ENCODE results near the gene FRS2. TPM values are rescaled to one million over a fixed set of nuclear protein-coding genes. Genes with fewer than 3 reads are reported as not detected.

Gene FRS2
- polyA plus RNA-seq, 1 experiment = 16.6 TPM

DNA sequence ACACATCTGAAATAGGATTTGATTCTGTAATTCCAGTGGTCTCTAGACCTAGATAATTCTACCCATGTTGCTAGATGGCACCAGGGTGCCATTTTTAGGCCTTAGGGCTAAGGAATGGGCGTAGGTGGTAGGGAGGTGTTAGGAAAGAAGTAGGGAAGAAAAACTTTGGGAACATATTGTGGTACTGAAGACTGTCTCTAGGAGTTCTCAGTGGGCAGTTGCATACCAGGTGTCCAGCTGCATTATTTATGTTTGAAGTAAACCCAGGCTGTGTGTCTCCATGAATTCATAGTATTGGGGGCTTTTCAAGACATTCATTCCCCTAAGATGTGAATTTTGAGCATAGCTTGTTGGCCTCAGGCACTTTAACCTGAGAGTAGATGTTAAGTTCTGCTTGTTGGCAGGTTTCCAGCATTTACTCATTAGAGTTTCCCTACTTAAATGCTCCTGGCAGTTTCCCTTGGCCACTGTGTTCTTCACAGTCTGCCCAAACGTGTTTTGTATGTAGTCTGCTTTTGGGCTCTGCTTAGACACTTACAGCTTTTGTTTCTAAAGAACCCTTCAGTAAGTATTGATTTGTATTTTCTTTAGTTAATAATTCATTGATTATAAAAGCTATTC, 83.5 kb downstream of the FRS2 start:
- ChIA-PET CTCF (interaction anchor here (1.1 to 1.3 kb wide), 2 partner anchors 19 to 165 kb away, joined by 3 to 4 read pairs; no protein-coding TSS in a partner anchor), POLR2A (no interaction called here)
- H3K36me3 ChIP-seq (ENCODE audit: control insufficient read depth, insufficient read depth, low read length) = no peaks in the 10 kb centered on the region; the same call in 1 of the 2 replicates
- H3K4me3 ChIP-seq (ENCODE audit: low read depth, low read length) = no peak overlapping the region
- DNase-seq (ENCODE audit: low read depth) = no peak
- no peaks in the 10 kb centered on the region for H3K27me3 ChIP-seq (ENCODE audit: control insufficient read depth, insufficient read depth, low read length)
- TF ChIP-seq, protein P1, sequence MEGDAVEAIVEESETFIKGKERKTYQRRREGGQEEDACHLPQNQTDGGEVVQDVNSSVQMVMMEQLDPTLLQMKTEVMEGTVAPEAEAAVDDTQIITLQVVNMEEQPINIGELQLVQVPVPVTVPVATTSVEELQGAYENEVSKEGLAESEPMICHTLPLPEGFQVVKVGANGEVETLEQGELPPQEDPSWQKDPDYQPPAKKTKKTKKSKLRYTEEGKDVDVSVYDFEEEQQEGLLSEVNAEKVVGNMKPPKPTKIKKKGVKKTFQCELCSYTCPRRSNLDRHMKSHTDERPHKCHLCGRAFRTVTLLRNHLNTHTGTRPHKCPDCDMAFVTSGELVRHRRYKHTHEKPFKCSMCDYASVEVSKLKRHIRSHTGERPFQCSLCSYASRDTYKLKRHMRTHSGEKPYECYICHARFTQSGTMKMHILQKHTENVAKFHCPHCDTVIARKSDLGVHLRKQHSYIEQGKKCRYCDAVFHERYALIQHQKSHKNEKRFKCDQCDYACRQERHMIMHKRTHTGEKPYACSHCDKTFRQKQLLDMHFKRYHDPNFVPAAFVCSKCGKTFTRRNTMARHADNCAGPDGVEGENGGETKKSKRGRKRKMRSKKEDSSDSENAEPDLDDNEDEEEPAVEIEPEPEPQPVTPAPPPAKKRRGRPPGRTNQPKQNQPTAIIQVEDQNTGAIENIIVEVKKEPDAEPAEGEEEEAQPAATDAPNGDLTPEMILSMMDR (IDR thresholded peaks at IDR 0.05; ENCODE audit: insufficient read depth, low read depth, low read length) = no peak

DNA sequence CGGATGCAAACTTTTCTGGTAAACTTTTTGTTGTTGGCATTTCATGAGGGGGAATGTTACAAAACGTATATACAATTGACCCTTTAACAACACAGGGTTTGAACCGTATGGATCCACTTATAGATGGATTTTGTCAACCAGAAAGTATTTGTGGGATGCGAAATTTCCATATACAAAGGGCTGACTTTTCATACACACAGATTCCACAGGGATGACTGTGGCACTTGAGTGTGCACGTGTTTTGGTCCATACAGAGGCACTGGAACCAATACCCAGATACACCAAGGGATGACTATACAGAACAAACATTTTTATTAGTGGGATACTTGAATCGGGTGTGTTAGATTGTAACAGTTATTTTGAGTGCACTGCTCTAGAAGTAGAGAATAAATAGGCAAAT, 85.3 kb downstream of the FRS2 start:
- no peaks in the 10 kb centered on the region for H3K27me3 ChIP-seq (ENCODE audit: control insufficient read depth, insufficient read depth, low read length)
- H3K36me3 ChIP-seq (ENCODE audit: control insufficient read depth, insufficient read depth, low read length) = no peaks in the 10 kb centered on the region; the same call in 1 of the 2 replicates
- CTCF ChIA-PET = interaction anchor here (0.5 to 1.3 kb wide), 4 partner anchors 8 to 860 kb away, joined by 3 read pairs; no protein-coding TSS in a partner anchor
- POLR2A ChIA-PET = no interaction called here
- H3K4me3 ChIP-seq (ENCODE audit: low read depth, low read length) = no peak overlapping the region
- TF ChIP-seq, protein P1 (IDR thresholded peaks at IDR 0.05; ENCODE audit: insufficient read depth, low read depth, low read length) = no peak
- DNase-seq (ENCODE audit: low read depth) = peak; percentile 84

DNA sequence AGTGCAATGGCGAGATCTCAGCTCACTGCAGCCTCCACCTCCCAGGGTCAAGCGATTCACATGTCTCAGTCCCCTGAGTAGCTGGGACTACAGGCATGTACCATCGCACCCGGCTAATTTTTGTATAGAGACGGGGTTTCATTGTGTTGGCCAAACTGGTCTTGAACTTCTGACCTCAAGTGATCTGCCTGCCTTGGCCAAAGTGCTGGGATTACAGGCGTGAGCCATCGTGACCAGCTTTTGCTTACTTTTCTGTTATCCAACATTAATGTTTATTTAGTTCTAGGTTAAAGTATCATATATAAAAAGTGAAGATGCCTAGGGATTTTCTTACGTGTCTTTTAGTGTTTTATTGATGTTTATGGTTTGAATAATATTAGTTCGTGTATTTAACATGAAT, 86.2 kb downstream of the FRS2 start:
- H3K36me3 ChIP-seq (ENCODE audit: control insufficient read depth, insufficient read depth, low read length) = no peaks in the 10 kb centered on the region; the same call in 1 of the 2 replicates
- POLR2A ChIA-PET = no interaction called here
- CTCF ChIA-PET = interaction anchor here (1.2 kb wide), 1 partner anchor 33 kb away, joined by 3 read pairs; no protein-coding TSS in a partner anchor
- H3K4me3 ChIP-seq (ENCODE audit: low read depth, low read length) = no peak overlapping the region
- TF ChIP-seq, protein P1 (IDR thresholded peaks at IDR 0.05; ENCODE audit: insufficient read depth, low read depth, low read length) = no peak
- no peak for DNase-seq (ENCODE audit: low read depth)
- H3K27me3 ChIP-seq (ENCODE audit: control insufficient read depth, insufficient read depth, low read length) = no peaks in the 10 kb centered on the region

DNA sequence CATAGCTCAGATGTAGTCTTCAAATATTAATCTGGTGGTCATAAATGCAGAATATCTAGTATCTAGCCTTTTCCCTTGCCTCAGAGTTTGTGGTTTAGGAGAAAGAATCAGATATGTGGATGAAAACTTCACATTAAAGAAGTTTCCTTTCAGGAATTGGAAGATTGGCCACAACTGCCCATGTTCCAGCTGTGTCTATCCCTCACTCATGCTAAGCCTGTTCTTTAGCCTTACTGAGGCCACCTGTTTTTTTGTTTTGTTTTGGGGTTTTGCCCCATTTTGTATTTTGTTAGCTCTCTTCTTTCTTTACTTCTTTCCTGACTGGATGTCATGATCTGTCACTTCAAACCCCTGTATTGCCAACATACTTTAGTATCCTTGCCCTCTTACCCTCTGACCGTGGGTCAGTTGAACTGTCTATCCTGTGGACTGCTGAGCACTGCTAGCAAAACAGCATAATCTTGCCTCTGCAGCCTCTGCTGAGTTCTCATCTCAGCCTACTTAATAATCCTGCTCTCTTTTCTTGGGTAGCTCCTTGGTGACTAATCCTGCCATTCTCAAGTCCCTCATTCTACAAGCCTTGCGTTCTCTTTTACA, 93.1 kb downstream of the FRS2 start:
- CTCF ChIA-PET = interaction anchor here (0.6 to 1.4 kb wide), 5 partner anchors 8 to 334 kb away, joined by 3 to 4 read pairs (median 3); no protein-coding TSS in a partner anchor
- TF ChIP-seq, protein P1 (IDR thresholded peaks at IDR 0.05; ENCODE audit: insufficient read depth, low read depth, low read length) = no peak
- H3K27me3 ChIP-seq (ENCODE audit: control insufficient read depth, insufficient read depth, low read length) = no peaks in the 10 kb centered on the region
- no peak overlapping the region for H3K4me3 ChIP-seq (ENCODE audit: low read depth, low read length)
- POLR2A ChIA-PET = no interaction called here
- H3K36me3 ChIP-seq (ENCODE audit: control insufficient read depth, insufficient read depth, low read length) = 0 out of 2 replicates have a peak, but pooled peaks cover 1% of the 10 kb centered on the region
- DNase-seq (ENCODE audit: low read depth) = no peak

DNA sequence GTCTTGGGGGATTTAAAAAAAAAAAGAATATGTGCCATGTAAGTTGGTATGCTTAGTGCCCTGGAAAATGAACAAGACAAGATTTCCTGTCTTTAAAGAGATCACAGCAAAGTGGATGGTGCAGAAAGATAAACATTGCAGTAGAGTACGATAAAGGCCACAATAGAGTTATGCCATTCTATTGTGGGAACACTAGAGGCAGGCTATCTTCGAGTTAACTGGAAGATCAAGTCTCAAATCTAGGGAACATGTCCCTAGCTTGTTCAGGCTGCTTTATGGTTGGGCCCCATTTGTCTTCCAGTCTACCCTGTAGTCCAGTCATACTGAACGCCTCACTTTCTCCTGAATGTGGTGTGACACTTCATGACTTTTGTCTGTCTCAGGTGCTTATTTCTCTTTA, 96.4 kb downstream of the FRS2 start:
- POLR2A ChIA-PET = interaction anchor here (0.6 kb wide), 1 partner anchor 204 kb away, joined by 12 read pairs; no protein-coding TSS in a partner anchor
- Histone ChIP-seq H3K27me3 (ENCODE audit: control insufficient read depth, insufficient read depth, low read length) (no peaks in the 10 kb centered on the region), H3K4me3 (ENCODE audit: low read depth, low read length) (no peak overlapping the region), H3K36me3 (ENCODE audit: control insufficient read depth, insufficient read depth, low read length) (peaks cover 1% of the 10 kb centered on the region; the same call in 1 of the 2 replicates)
- TF ChIP-seq, protein P1 (IDR thresholded peaks at IDR 0.05; ENCODE audit: insufficient read depth, low read depth, low read length) = no peak
- no peak for DNase-seq (ENCODE audit: low read depth)
- CTCF ChIA-PET = interaction anchor here (0.8 to 1.6 kb wide), 4 partner anchors 9 to 152 kb away, joined by 3 to 5 read pairs (median 4); no protein-coding TSS in a partner anchor
